ENCODE measurements around the gene TBC1D14.

Gene TBC1D14

DNA sequence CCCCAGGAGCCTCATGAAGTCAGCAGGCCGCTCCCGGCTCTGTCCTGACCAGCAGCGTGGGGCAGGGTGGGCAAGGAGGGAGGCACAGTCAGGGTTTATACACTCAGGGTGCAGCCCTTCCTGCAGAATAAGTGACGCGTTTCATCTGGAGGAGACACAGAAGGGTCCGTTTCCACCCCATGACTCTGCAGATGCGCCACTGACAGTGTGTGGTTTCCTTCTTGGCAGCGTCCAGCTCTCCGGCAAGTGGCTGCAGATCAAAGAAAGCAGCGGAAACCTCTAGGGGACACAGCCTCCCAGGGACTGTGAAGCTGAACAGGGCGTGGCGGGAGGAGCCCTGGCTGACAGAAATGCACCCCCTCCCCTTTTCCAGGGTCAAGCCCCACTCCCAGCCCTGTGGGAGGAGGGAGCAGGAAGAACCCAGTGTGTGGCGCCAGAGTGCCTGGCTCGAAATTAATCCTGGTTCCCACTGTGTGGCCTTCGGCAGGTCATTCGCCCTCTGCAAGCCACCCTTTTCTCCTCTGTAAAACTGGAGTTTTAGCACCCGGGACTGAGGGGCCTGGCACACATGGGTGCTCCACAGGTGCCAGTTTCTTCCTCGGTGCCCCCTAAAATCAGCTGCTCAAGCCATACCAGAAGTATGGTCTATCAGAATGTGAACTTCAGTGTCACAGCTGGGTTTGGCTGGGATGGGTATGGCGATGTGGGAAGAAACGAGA lies 17.3 kb upstream of the TBC1D14 start:
- Histone ChIP-seq H3K9ac (ENCODE audit: low read depth, low read length, poor library complexity, severe bottlenecking) (peak overlapping the region; percentile 42), H3K9me3 (ENCODE audit: insufficient read depth, low read depth, low read length) (peaks cover 11% of the 10 kb centered on the region; the same call in 1 of the 2 replicates), H3K4me3 (ENCODE audit: low read length, poor library complexity, severe bottlenecking) (peak overlapping the region; percentile 56), H4K20me1 (ENCODE audit: insufficient read depth, low read length, poor library complexity, severe bottlenecking) (no peaks in the 10 kb centered on the region), H2AFZ (ENCODE audit: low read length) (no peak overlapping the region), H3K4me2 (ENCODE audit: low read depth, low read length, poor library complexity, severe bottlenecking) (peak overlapping the region; percentile 67), H3F3A (ENCODE audit: low read depth) (no peaks in the 10 kb centered on the region), H3K79me2 (ENCODE audit: insufficient read depth, low read length) (no peaks in the 10 kb centered on the region), H3K9me2 (replicated peaks; ENCODE audit: low read depth, low read length) (no peaks in the 10 kb centered on the region), H3K4me1 (ENCODE audit: insufficient read depth, low read length, poor library complexity, severe bottlenecking) (peaks cover 20% of the 10 kb centered on the region), H3K27me3 (ENCODE audit: insufficient read depth, low read length, poor library complexity, severe bottlenecking) (no peaks in the 10 kb centered on the region), H3K36me3 (ENCODE audit: insufficient read depth, low read length) (no peaks in the 10 kb centered on the region)
- TF ChIP-seq EZH2phosphoT487 (IDR thresholded peaks at IDR 0.05; ENCODE audit: borderline replicate concordance): no peak
- TF ChIP-seq, protein P1, sequence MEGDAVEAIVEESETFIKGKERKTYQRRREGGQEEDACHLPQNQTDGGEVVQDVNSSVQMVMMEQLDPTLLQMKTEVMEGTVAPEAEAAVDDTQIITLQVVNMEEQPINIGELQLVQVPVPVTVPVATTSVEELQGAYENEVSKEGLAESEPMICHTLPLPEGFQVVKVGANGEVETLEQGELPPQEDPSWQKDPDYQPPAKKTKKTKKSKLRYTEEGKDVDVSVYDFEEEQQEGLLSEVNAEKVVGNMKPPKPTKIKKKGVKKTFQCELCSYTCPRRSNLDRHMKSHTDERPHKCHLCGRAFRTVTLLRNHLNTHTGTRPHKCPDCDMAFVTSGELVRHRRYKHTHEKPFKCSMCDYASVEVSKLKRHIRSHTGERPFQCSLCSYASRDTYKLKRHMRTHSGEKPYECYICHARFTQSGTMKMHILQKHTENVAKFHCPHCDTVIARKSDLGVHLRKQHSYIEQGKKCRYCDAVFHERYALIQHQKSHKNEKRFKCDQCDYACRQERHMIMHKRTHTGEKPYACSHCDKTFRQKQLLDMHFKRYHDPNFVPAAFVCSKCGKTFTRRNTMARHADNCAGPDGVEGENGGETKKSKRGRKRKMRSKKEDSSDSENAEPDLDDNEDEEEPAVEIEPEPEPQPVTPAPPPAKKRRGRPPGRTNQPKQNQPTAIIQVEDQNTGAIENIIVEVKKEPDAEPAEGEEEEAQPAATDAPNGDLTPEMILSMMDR (conservative IDR thresholded peaks at IDR 0.05; ENCODE audit: low read length): peak; percentile 23; the same call in 1 of the 2 replicates

DNA sequence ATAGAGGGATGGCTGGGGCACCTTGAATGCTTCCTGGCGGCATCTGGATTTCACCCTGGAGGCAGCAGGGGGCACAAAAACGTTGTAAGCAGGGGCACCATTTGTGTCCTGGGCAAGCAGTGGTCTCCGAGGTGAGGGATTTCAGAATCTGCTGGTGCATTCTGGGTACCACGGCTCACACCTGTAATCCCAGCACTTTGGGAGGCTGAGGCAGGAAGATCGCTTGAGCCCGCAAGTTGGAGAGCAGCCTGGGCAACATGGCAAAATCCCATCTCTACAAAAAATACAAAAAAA lies 16.8 kb upstream of the TBC1D14 start:
- H3K4me3 ChIP-seq (ENCODE audit: low read length, poor library complexity, severe bottlenecking): no peak overlapping the region
- peaks cover 20% of the 10 kb centered on the region for H3K4me1 ChIP-seq (ENCODE audit: insufficient read depth, low read length, poor library complexity, severe bottlenecking)
- H3K79me2 ChIP-seq (ENCODE audit: insufficient read depth, low read length): no peaks in the 10 kb centered on the region
- peak overlapping the region; percentile 67 for H3K4me2 ChIP-seq (ENCODE audit: low read depth, low read length, poor library complexity, severe bottlenecking)
- H4K20me1 ChIP-seq (ENCODE audit: insufficient read depth, low read length, poor library complexity, severe bottlenecking): no peaks in the 10 kb centered on the region
- no peak for TF ChIP-seq EZH2phosphoT487 (IDR thresholded peaks at IDR 0.05; ENCODE audit: borderline replicate concordance)
- TF ChIP-seq, protein P1 (conservative IDR thresholded peaks at IDR 0.05; ENCODE audit: low read length): no peak
- peak overlapping the region; percentile 23 for H3K9ac ChIP-seq (ENCODE audit: low read depth, low read length, poor library complexity, severe bottlenecking)
- no peaks in the 10 kb centered on the region for H3K9me2 ChIP-seq (replicated peaks; ENCODE audit: low read depth, low read length)
- H3K36me3 ChIP-seq (ENCODE audit: insufficient read depth, low read length): no peaks in the 10 kb centered on the region
- H2AFZ ChIP-seq (ENCODE audit: low read length): no peak overlapping the region
- H3K27me3 ChIP-seq (ENCODE audit: insufficient read depth, low read length, poor library complexity, severe bottlenecking): no peaks in the 10 kb centered on the region
- H3F3A ChIP-seq (ENCODE audit: low read depth): no peaks in the 10 kb centered on the region
- H3K9me3 ChIP-seq (ENCODE audit: insufficient read depth, low read depth, low read length): peaks cover 11% of the 10 kb centered on the region; the same call in 1 of the 2 replicates

DNA sequence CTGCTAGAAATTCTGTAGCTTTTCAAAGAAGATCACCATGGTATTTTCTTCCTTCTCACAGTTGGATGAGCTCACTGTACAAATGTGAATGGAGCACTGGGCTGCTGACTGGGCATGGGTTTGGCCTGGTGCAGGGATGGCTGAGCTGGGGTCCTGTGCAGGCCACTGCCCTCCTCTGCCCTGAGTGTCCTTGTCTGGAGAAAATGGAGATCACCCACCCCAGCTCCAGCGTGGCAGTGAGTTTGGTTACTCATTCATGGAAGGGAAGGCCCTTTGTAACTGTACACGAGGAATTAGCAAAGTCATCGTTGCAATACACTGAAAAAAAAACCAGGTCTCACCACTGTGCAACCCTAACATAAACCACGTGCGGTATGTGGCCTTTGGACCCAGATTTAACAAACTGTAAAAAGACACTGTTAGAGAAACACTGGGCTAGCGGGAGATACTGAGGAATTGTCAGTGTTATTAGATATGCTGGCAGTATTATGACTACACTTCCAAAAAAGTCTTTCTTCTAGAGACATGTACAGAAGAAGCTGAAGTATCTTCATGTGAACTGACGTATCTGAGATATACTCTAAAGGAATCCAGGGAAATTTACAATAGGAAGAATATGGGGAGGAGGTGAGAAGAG lies 16.1 kb upstream of the TBC1D14 start:
- peaks cover 20% of the 10 kb centered on the region for H3K4me1 ChIP-seq (ENCODE audit: insufficient read depth, low read length, poor library complexity, severe bottlenecking)
- H3F3A ChIP-seq (ENCODE audit: low read depth): no peaks in the 10 kb centered on the region

More for the DNA sequence above, 16.1 kb upstream of the TBC1D14 start:
- Histone ChIP-seq H4K20me1 (ENCODE audit: insufficient read depth, low read length, poor library complexity, severe bottlenecking) (no peaks in the 10 kb centered on the region), H3K27me3 (ENCODE audit: insufficient read depth, low read length, poor library complexity, severe bottlenecking) (no peaks in the 10 kb centered on the region), H3K4me3 (ENCODE audit: low read length, poor library complexity, severe bottlenecking) (no peak overlapping the region), H3K79me2 (ENCODE audit: insufficient read depth, low read length) (no peaks in the 10 kb centered on the region), H3K9ac (ENCODE audit: low read depth, low read length, poor library complexity, severe bottlenecking) (no peak overlapping the region), H3K36me3 (ENCODE audit: insufficient read depth, low read length) (no peaks in the 10 kb centered on the region), H3K9me2 (replicated peaks; ENCODE audit: low read depth, low read length) (no peaks in the 10 kb centered on the region), H2AFZ (ENCODE audit: low read length) (no peak overlapping the region), H3K4me2 (ENCODE audit: low read depth, low read length, poor library complexity, severe bottlenecking) (no peak overlapping the region), H3K9me3 (ENCODE audit: insufficient read depth, low read depth, low read length) (peaks cover 11% of the 10 kb centered on the region; the same call in 1 of the 2 replicates)
- TF ChIP-seq, protein P1 (conservative IDR thresholded peaks at IDR 0.05; ENCODE audit: low read length): no peak
- TF ChIP-seq EZH2phosphoT487 (IDR thresholded peaks at IDR 0.05; ENCODE audit: borderline replicate concordance): no peak

All from Loucy (cell line).